Measurements from ENCODE around the gene RABGGTA.

Gene RABGGTA

DNA sequence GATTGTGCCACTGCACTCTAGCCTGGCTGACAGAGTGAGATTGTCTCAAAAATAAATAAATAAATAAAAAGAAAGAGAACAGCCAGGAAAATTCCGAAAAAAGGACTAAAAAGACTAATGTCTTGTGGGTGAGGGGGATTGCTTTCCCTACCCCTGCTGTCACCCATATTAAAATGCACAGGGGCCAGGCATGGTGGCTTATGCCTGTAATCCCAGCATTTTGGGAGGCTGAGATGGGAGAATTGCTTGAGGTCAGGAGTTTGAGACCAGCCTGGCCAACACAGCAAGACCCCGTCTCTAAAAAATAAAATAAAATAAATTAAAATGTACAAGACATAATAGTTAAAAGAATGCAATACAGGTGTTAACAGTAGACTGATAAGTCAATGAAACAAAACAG, 22.1 kb upstream of the RABGGTA start:
- no peak for TF ChIP-seq EZH2phosphoT487 (IDR thresholded peaks at IDR 0.05; ENCODE audit: borderline replicate concordance, low read length)
- 0 out of 2 replicates have a peak, but pooled peaks cover 2% of the 10 kb centered on the region for H3F3A ChIP-seq (ENCODE audit: control insufficient read depth, insufficient read depth)
- H3K9me3 ChIP-seq (ENCODE audit: control insufficient read depth, insufficient read depth, low read length), result no peaks in the 10 kb centered on the region
- peaks cover 15% of the 10 kb centered on the region for H3K4me1 ChIP-seq (ENCODE audit: control insufficient read depth, low read length)
- H3K9me2 ChIP-seq (replicated peaks; ENCODE audit: control insufficient read depth, low read length), result no peaks in the 10 kb centered on the region
- H3K4me3 ChIP-seq (ENCODE audit: low read length), result no peak overlapping the region
- peaks cover 1% of the 10 kb centered on the region; the same call in 1 of the 2 replicates for H3K79me2 ChIP-seq (ENCODE audit: control insufficient read depth, low read length)
- no peaks in the 10 kb centered on the region for H3K27me3 ChIP-seq (ENCODE audit: control insufficient read depth, low read length)
- H3K27ac ChIP-seq (ENCODE audit: low read depth, low read length), result no peak overlapping the region
- H3K36me3 ChIP-seq (ENCODE audit: control insufficient read depth, low read length), result peaks cover 35% of the 10 kb centered on the region
- no peak overlapping the region for H3K4me2 ChIP-seq (ENCODE audit: low read length)
- no peaks in the 10 kb centered on the region for H4K20me1 ChIP-seq (ENCODE audit: control insufficient read depth, insufficient read depth, low read depth, low read length)

DNA sequence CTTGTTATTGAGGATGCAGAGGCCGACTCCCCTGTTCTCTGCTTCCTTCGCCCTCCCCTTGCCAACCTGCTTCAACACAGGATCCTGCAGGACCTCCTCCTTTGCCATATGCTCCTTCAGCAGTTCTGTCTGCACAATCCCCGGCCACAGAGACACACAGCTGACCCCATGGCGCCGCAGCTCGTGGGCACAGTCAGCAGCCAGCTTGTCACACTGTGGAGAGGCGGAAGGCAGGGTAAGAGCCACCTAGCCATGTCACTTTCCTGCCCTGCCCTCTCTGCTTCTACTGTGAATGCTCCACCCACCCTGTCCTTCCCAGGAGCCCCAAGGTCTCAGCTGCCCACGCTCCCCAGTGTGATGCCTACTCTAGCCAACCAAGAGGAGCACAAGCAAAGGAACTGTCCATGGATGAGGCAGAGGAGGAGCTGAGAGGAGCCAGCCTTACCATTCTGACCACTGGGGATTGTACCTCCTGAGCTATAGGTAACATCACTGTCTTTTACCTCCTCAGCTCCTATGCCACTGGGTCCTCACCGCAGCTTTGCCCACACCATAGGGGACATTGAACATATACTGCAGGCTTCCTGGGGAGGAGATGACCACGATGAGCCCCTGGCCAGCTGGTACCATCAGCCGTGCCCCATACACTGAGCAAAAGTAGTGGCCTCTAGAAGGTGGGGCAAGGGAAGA, 20.9 kb upstream of the RABGGTA start:
- Histone ChIP-seq H3K9me3 (ENCODE audit: control insufficient read depth, insufficient read depth, low read length) (no peaks in the 10 kb centered on the region), H3K4me2 (ENCODE audit: low read length) (no peak overlapping the region), H3K79me2 (ENCODE audit: control insufficient read depth, low read length) (no peaks in the 10 kb centered on the region), H3K9me2 (replicated peaks; ENCODE audit: control insufficient read depth, low read length) (no peaks in the 10 kb centered on the region), H3K27me3 (ENCODE audit: control insufficient read depth, low read length) (no peaks in the 10 kb centered on the region), H3K27ac (ENCODE audit: low read depth, low read length) (no peak overlapping the region), H3K4me1 (ENCODE audit: control insufficient read depth, low read length) (peaks cover 7% of the 10 kb centered on the region), H3K36me3 (ENCODE audit: control insufficient read depth, low read length) (peaks cover 35% of the 10 kb centered on the region), H4K20me1 (ENCODE audit: control insufficient read depth, insufficient read depth, low read depth, low read length) (no peaks in the 10 kb centered on the region), H3K4me3 (ENCODE audit: low read length) (no peak overlapping the region), H3F3A (ENCODE audit: control insufficient read depth, insufficient read depth) (no peaks in the 10 kb centered on the region)
- no peak for TF ChIP-seq EZH2phosphoT487 (IDR thresholded peaks at IDR 0.05; ENCODE audit: borderline replicate concordance, low read length)
- TF ChIP-seq, protein P1, sequence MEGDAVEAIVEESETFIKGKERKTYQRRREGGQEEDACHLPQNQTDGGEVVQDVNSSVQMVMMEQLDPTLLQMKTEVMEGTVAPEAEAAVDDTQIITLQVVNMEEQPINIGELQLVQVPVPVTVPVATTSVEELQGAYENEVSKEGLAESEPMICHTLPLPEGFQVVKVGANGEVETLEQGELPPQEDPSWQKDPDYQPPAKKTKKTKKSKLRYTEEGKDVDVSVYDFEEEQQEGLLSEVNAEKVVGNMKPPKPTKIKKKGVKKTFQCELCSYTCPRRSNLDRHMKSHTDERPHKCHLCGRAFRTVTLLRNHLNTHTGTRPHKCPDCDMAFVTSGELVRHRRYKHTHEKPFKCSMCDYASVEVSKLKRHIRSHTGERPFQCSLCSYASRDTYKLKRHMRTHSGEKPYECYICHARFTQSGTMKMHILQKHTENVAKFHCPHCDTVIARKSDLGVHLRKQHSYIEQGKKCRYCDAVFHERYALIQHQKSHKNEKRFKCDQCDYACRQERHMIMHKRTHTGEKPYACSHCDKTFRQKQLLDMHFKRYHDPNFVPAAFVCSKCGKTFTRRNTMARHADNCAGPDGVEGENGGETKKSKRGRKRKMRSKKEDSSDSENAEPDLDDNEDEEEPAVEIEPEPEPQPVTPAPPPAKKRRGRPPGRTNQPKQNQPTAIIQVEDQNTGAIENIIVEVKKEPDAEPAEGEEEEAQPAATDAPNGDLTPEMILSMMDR (IDR thresholded peaks at IDR 0.05; ENCODE audit: low read depth, low read length, poor library complexity, severe bottlenecking), result no peak

DNA sequence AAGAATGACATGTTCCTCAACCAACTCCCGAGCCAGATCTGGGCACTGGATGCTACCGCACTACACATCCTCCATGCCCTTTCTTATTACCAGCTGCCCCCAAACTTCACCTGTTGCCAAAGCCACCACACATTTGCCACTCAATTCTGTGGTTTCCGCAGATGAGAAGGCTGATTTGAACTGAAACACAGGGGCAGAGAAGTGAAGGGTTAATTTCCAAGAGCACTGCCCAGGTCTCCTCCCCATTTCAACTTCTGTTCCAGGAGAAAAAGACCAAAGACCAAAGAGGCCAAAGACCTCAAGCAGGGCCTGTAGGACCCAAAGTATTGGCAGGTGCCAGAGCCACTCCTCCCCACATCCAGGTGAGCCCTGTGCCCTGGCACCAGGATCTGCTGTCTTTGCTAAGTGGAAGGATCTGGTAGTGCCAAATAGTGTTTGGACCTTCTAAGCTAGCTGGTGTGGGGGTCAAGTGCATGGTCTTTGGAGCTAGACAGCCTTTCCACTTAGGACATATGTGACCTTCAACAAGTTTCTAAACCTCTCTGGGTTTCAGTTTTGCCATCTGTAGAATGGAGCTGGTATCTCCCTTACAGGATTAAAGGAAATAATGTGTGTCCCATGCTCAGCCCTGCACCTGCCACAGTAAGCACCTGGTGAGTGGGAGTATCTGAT, 20.2 kb upstream of the RABGGTA start:
- H3K36me3 ChIP-seq (ENCODE audit: control insufficient read depth, low read length), result peaks cover 33% of the 10 kb centered on the region
- H3K4me3 ChIP-seq (ENCODE audit: low read length), result no peak overlapping the region
- no peak overlapping the region for H3K27ac ChIP-seq (ENCODE audit: low read depth, low read length)
- no peaks in the 10 kb centered on the region for H3F3A ChIP-seq (ENCODE audit: control insufficient read depth, insufficient read depth)
- H3K79me2 ChIP-seq (ENCODE audit: control insufficient read depth, low read length), result no peaks in the 10 kb centered on the region
- no peak overlapping the region for H3K4me2 ChIP-seq (ENCODE audit: low read length)
- no peaks in the 10 kb centered on the region for H4K20me1 ChIP-seq (ENCODE audit: control insufficient read depth, insufficient read depth, low read depth, low read length)
- H3K4me1 ChIP-seq (ENCODE audit: control insufficient read depth, low read length), result peaks cover under 1% of the 10 kb centered on the region
- H3K9me3 ChIP-seq (ENCODE audit: control insufficient read depth, insufficient read depth, low read length), result no peaks in the 10 kb centered on the region
- H3K9me2 ChIP-seq (replicated peaks; ENCODE audit: control insufficient read depth, low read length), result no peaks in the 10 kb centered on the region
- no peak for TF ChIP-seq EZH2phosphoT487 (IDR thresholded peaks at IDR 0.05; ENCODE audit: borderline replicate concordance, low read length)
- TF ChIP-seq, protein P1 (IDR thresholded peaks at IDR 0.05; ENCODE audit: low read depth, low read length, poor library complexity, severe bottlenecking), result no peak
- no peaks in the 10 kb centered on the region for H3K27me3 ChIP-seq (ENCODE audit: control insufficient read depth, low read length)

DNA sequence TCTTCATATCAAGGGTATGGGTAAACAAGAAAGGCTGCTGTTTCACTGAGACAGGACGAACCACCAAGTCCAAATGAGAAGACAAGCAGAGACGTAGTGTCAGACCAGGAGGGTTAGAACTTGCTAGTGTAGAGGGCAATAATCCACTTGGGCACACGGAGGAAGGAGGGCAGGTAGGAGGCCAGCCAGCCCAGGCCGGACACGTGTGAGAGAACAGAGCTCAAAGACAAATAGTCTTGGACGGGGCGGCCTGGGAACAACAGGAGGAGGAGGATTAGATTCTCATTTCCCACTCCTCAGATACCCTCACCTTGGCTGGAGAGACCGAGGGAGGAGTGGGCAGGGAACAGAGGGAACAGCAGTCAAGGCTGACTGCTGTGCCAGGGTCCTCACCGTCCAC, 19.3 kb upstream of the RABGGTA start:
- Histone ChIP-seq H3K27me3 (ENCODE audit: control insufficient read depth, low read length) (no peaks in the 10 kb centered on the region), H3K79me2 (ENCODE audit: control insufficient read depth, low read length) (no peaks in the 10 kb centered on the region), H4K20me1 (ENCODE audit: control insufficient read depth, insufficient read depth, low read depth, low read length) (no peaks in the 10 kb centered on the region), H3K4me2 (ENCODE audit: low read length) (no peak overlapping the region), H3K9me2 (replicated peaks; ENCODE audit: control insufficient read depth, low read length) (no peaks in the 10 kb centered on the region), H3F3A (ENCODE audit: control insufficient read depth, insufficient read depth) (no peaks in the 10 kb centered on the region), H3K9me3 (ENCODE audit: control insufficient read depth, insufficient read depth, low read length) (no peaks in the 10 kb centered on the region), H3K36me3 (ENCODE audit: control insufficient read depth, low read length) (peaks cover 24% of the 10 kb centered on the region), H3K4me1 (ENCODE audit: control insufficient read depth, low read length) (no peaks in the 10 kb centered on the region), H3K4me3 (ENCODE audit: low read length) (no peak overlapping the region), H3K27ac (ENCODE audit: low read depth, low read length) (no peak overlapping the region)
- no peak for TF ChIP-seq EZH2phosphoT487 (IDR thresholded peaks at IDR 0.05; ENCODE audit: borderline replicate concordance, low read length)
- TF ChIP-seq, protein P1 (IDR thresholded peaks at IDR 0.05; ENCODE audit: low read depth, low read length, poor library complexity, severe bottlenecking), result no peak
